Measurements from ENCODE around the gene DDX21.
"Not testable (repeated sequence)": the region's sequence is repeated elsewhere in the genome, so short reads cannot be mapped to it uniquely, and the experiment has no call there.

The DDX21 gene

DNA sequence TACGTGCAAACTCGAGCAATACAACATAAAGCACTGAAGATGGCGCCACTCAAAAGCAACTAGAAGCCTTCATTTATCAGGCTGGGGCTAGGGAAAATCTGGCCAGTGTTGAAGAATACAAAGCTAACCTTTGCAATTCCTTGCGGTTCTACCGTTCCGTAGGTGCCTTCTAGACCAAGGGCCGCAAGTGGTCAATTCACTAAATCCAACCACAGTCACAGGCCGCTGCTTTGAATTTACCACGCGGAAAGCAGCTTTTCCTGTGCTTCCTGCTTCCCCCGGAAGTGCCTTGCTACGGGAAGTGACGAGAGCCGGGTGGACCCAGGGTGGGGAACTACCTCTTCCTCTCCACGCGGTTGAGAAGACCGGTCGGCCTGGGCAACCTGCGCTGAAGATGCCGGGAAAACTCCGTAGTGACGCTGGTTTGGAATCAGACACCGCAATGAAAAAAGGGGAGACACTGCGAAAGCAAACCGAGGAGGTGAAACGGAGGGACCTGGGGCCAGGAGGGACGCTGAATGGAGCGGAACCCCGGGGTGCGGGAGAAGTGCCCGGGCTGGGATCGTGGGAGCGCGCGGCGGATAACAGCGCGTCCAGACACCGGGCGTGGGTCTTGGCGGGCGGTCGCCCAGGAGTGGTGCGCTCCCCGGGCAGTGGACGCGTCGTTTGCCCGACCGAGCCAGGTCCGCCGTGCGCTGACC, at the start of gene DDX21:
DDX21 (plus strand) TSS at position 339 of the 701 bp plus-strand sequence; CDS start at position 395, 56 bp downstream.
- DNase-seq (ENCODE audit: extremely low spot score, insufficient read length, low read depth) (peak; percentile 85), FAIRE-seq (peak; percentile 91)

DNA sequence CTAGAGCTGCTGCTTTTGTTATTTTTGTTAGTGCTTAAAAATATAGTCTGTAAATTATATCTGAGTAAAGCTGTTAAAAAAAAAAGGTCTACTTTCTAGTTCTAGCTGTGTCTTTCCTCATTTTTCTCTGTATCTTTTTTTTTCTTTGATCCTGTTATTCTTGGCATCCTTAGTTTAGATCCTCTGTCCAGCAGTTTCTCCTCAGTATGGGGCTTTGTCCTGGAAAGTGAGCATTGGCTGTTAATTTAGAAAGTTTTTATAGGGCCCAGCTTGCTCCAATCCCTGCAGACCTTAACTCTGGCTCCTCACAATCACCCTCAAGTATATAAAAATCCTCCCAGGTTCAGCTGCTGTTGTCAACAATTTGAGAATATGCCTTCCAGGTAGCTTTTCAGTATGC, 31.4 kb upstream of the DDX21 start:
- FAIRE-seq: no peak
- no peak for DNase-seq (ENCODE audit: extremely low spot score, insufficient read length, low read depth)

GRCh38 chr10:68925489-68925888, 30.5 kb upstream of the DDX21 start:
- FAIRE-seq: no peak
- DNase-seq (ENCODE audit: extremely low spot score, insufficient read length, low read depth): no peak

- not testable (repeated sequence) for FAIRE-seq; DNase-seq (ENCODE audit: extremely low spot score, insufficient read length, low read depth)
Measured at GRCh38 chr10:68929157-68929556, 26.8 kb upstream of the DDX21 start.

GRCh38 chr10:68929888-68930287, 26.1 kb upstream of the DDX21 start:
- not testable (repeated sequence) for FAIRE-seq; DNase-seq (ENCODE audit: extremely low spot score, insufficient read length, low read depth)

- FAIRE-seq; DNase-seq (ENCODE audit: extremely low spot score, insufficient read length, low read depth): not testable (repeated sequence)
Measured at GRCh38 chr10:68932860-68933259, 23.1 kb upstream of the DDX21 start.

GRCh38 chr10:68934994-68935393, 21.0 kb upstream of the DDX21 start:
- DNase-seq (ENCODE audit: extremely low spot score, insufficient read length, low read depth) (no peak), FAIRE-seq (no peak)

- DNase-seq (ENCODE audit: extremely low spot score, insufficient read length, low read depth) (no peak), FAIRE-seq (no peak)
Measured at GRCh38 chr10:68938117-68938516, 17.9 kb upstream of the DDX21 start.

DNA sequence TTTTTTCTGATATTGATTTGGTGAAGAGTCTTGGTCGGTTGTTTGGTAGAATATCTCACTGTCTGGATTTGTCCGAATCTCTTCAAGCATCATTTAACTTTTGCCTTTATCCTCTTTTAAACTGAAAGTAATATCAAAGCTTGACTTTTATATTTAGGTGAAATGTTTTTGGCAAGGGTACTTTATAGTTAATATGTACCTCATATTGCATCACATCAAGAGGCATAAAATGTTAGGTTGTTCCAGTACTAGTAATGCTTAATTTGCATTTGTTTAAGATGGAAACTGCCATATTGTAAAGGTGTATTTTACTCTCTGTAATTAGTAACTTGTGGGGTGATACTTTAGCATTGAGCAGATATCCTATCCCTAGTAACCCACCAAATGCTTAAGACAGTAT, 17.1 kb upstream of the DDX21 start:
- DNase-seq (ENCODE audit: extremely low spot score, insufficient read length, low read depth) (no peak), FAIRE-seq (no peak)

- DNase-seq (ENCODE audit: extremely low spot score, insufficient read length, low read depth); FAIRE-seq: not testable (repeated sequence)
Measured at GRCh38 chr10:68940917-68941316, 15.1 kb upstream of the DDX21 start.

DNA sequence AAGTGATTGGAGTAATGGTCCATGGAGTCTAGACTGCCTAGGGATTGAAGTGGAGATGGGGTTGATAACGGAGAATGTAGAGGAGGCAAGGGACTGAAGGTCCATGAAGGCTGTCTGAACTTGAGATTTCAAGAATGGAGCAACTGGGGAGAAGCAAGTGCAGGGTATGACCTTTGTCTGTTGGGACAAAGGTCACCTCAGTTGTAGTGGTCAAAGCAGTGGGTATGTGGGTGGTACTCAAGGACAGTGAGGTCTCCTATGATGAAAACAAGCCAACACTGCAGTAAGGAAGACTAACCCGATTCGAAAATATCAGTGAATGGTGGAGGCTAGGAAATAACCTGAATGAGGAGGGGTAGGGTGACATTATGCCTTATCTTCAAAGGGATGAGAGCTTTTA, 5.4 kb upstream of the DDX21 start:
- no peak for FAIRE-seq
- no peak for DNase-seq (ENCODE audit: extremely low spot score, insufficient read length, low read depth)

DNA sequence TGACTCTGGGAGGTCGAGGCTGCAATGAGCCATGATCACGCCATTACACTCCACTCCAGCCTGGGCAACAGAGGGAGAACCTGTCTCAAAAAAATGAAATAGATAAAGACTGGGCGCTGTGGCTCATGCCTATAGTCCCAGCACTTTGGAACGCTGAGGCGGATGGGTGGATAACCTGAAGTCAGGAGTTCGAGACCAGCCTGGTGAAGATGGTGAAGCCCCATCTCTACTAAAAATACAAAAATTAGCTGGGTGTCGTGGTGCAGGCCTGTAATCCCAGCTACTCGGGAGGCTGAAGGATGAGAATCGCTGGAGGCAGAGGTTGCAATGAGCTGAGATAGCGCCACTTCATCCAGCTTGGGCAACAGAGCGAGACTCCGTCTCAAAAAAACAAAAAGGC, 1.1 kb upstream of the DDX21 start:
- FAIRE-seq: no peak

GRCh38 chr10:68955355-68955831, 577 bp upstream of the DDX21 start:
- DNase-seq (ENCODE audit: extremely low spot score, insufficient read length, low read depth): peak; percentile 33
- no peak for FAIRE-seq

More for the DNA sequence above, 1.1 kb upstream of the DDX21 start:
- DNase-seq (ENCODE audit: extremely low spot score, insufficient read length, low read depth): no peak

GRCh38 chr10:68957284-68957615, 1.3 kb downstream of the DDX21 start:
- FAIRE-seq: no peak
- no peak for DNase-seq (ENCODE audit: extremely low spot score, insufficient read length, low read depth)

GRCh38 chr10:68957654-68958053, 1.7 kb downstream of the DDX21 start:
- no peak for FAIRE-seq
- DNase-seq (ENCODE audit: extremely low spot score, insufficient read length, low read depth): no peak

GRCh38 chr10:68959695-68960527, 3.9 kb downstream of the DDX21 start:
- DNase-seq (ENCODE audit: extremely low spot score, insufficient read length, low read depth): no peak
- no peak for FAIRE-seq

DNA sequence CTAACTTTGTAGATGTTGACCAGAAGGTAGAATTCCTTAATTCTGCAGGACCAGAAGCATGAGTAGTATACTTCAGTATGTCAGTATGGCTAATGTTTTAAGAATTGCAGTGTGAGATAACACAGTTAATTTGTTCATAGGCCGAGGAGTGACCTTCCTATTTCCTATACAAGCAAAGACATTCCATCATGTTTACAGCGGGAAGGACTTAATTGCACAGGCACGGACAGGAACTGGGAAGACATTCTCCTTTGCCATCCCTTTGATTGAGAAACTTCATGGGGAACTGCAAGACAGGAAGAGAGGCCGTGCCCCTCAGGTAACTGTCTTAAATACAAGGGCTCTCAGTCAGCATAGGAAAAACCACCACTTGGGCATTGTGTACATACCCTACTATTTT, 7.2 kb downstream of the DDX21 start:
- DNase-seq (ENCODE audit: extremely low spot score, insufficient read length, low read depth) (no peak), FAIRE-seq (no peak)

DNA sequence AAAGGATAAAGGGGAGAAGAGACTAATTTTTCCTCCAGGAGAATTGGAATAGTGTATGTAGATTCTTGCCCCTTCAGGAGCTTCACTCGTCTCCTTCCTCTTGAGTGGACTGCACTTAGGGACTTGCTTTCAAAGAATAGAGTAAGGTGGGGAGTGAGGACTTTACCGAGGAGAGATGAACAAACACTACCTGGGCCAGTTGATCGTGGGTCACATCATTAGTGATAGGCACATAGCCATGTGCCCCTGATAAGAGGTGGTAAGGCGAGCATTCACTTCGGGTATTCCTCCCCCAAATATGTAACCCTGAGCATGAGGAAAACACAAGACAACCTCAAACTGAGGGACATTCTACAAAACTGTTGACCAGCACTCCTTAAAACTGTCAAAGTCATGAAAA, 18.0 kb downstream of the DDX21 start:
- DNase-seq (ENCODE audit: extremely low spot score, insufficient read length, low read depth): no peak
- no peak for FAIRE-seq

DNA sequence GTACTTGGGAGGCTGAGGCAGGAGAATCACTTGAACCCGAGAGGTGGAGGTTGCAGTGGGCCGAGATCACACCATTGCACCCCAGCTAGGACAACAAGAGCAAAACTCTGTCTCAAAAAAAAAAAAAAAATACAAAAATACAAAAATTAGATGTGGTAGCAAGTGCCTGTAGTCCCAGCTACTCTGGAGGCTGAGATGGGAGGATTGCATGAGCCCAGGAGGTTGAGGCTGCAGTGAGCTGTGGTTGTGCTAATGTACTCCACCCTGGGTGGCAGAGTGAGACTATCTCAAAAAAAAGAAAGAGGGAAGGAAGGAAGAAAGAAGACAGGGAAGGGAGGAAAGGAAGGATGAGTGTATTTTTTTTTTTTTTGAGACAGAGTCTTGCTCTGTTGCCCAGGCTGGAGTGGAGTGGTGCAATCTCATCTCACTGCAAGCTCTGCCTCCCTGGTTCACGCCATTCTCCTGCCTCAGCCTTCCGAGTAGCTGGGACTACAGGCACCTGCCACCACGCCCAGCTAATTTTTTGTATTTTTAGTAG, 20.0 kb downstream of the DDX21 start:
- not testable (repeated sequence) for DNase-seq (ENCODE audit: extremely low spot score, insufficient read length, low read depth); FAIRE-seq

DNA sequence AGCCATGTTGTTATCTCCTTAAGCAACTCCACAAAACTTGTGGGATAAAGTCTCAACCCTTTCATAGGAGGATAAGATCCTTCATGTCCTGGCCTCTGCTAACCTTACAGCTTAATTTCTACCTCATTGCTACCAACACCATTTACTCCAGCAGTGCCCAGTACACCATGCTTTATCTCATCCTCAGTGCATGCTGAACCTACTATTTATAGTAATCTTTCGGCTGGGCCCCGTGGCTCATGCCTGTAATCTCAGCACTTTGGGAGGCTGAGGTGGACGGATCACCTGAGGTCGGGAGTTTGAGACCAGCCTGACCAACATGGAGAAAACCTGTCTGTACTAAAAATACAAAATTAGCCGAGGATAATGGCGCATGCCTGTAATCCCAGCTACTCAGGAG, 23.8 kb downstream of the DDX21 start:
- not testable (repeated sequence) for DNase-seq (ENCODE audit: extremely low spot score, insufficient read length, low read depth); FAIRE-seq

GRCh38 chr10:68981074-68981473, 25.1 kb downstream of the DDX21 start:
- no peak for DNase-seq (ENCODE audit: extremely low spot score, insufficient read length, low read depth)
- FAIRE-seq: no peak

Measured in GM18507 (cell line).